H4 (cell line): ENCODE results near the gene GLE1. TPM values are rescaled to one million over a fixed set of nuclear protein-coding genes. Genes with fewer than 3 reads are reported as not detected.
"Not testable (repeated sequence)": the region's sequence is repeated elsewhere in the genome, so short reads cannot be mapped to it uniquely, and the experiment has no call there.

ENCODE experiments used
- DNase-seq: peaks from one replicate; pipeline ENCODE4 v3.0.0-alpha.2; 2015; ENCODE audit warnings: low spot score
- total RNA-seq: library from RNA; depleted of rRNA; stranded (reverse); fragments of >200 nt; shearing (Covaris generic); gene quantifications from 2 replicates; pipeline ENCODE4 v1.2.3, GENCODE V29; 2014

Gene GLE1
- total RNA-seq, 1 experiment from 2014 or later: 35.5 TPM

GRCh38 chr9:128497824-128498610 lies 6.5 kb upstream of the GLE1 start:
- no peak for DNase-seq

GRCh38 chr9:128498911-128499310 lies 5.6 kb upstream of the GLE1 start:
- DNase-seq: no peak

GRCh38 chr9:128499920-128500319 lies 4.6 kb upstream of the GLE1 start:
- DNase-seq: no peak

GRCh38 chr9:128503415-128503825 lies 1.1 kb upstream of the GLE1 start:
- DNase-seq: not testable (repeated sequence)

DNA sequence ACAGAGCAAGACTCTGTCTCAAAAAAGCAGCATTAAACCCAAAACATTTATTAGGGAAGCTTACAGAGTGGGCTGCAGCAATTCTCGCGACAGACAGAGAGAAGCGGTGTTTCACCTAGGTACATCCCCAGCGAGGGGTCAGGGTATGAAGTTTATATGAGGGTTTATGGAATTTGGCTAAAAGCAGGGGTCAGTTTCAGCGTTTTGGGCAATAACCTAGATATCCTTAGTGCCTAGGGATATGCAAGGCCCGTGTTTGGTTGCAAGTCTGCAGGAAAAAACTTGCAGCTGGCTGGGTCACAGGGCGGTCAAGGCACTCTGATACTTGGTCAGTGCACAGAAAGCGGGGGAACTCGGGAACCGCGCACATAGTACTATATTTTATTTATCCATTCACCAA lies 649 bp upstream of the GLE1 start:
- DNase-seq: no peak

- no peak for DNase-seq
These were observed 871 bp downstream of the GLE1 start for GRCh38 chr9:128505414-128505765.

GRCh38 chr9:128505906-128506305 lies 1.4 kb downstream of the GLE1 start:
- DNase-seq: not testable (repeated sequence)

DNA sequence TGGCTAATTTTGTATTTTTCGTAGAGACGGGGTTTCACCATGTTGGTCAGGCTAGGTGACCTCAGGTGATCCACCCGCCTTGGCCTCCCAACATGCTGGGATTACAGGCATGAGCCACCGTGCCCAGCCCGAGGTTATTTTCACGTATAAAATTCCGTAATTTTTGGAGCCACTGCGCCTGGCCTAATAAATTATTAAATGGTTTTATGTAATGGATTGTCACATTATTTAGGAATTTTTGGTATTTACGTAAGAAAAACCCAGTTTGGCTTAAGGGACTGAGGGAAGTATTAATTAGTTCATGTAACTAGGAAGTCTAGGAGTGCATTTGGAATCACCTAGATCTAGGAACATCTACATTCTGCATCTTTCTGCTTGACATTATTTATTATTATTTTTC lies 8.3 kb downstream of the GLE1 start:
- DNase-seq: no peak

- DNase-seq: no peak
These were observed 17.4 kb downstream of the GLE1 start for GRCh38 chr9:128521956-128522355.

DNA sequence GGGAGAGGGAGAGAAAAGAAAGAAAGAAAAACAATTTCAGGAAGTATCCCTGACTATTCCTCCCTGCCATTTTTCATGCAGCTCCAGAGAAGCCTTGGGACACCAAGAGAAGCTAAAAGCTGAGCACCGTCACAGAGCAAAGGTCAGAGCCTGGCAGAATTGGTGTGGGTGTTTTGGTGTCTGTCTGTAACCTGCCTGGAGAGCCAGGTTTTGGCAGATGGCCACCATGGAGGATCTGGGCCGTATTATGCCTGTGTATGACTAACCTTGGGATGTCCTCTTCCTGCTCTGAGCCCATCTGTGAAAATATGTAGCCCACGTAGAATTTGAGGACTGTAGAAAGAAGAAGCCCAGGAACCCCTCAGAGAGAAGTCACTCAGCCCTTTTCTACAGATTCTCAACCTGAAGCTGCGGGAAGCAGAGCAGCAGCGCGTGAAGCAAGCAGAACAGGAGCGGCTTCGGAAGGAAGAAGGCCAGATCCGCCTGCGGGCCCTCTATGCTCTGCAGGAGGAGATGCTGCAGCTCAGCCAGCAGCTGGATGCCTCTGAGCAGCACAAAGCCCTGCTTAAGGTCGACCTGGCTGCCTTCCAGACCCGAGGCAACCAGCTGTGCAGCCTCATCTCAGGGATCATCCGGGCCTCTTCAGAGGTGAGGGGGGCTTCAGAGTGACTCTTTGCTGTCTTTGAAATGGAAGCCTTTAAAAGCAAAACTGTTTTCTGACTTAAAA lies 18.8 kb downstream of the GLE1 start:
- no peak for DNase-seq

DNA sequence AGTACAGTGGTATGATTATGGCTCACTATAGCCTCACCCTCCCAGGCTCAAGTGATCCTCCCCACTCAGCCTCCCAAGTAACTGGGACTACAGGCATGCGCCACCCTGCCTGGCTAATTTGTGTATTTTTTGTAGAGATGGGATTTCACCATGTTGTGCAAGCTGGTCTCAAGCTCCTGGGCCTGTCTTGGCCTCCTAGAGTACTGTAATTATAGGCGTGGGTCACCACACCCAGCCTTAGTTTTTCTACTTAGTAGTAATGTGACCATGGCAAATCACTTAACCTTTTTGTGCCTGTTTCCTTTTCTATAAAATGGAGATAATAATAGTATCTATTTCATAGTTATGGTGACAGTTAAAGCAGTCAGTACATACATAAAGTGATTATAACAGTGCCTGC lies 22.2 kb downstream of the GLE1 start:
- DNase-seq: no peak

GRCh38 chr9:128528445-128529160 lies 24.1 kb downstream of the GLE1 start:
- no peak for DNase-seq

- DNase-seq: no peak
These were observed 24.7 kb downstream of the GLE1 start for GRCh38 chr9:128529191-128529590.

DNA sequence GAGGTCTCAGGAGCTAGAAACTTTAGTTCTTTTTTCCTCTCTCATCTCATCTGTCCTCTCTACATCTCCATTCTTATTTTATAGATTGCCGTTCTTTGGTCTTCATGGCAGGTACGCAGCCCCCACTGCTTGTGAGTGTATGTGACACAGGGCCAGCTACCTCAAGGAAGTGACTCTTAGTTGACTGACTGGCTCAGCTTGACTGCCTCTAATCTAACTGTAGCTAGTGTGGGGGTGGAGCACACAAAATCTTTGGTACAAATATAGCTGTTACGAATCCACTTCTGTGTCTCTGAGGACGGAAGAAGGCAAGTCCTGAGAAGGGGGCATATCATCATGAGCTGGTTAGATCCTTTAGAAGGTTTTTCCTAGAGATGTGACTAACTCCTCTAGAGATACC lies 28.1 kb downstream of the GLE1 start:
- no peak for DNase-seq

DNA sequence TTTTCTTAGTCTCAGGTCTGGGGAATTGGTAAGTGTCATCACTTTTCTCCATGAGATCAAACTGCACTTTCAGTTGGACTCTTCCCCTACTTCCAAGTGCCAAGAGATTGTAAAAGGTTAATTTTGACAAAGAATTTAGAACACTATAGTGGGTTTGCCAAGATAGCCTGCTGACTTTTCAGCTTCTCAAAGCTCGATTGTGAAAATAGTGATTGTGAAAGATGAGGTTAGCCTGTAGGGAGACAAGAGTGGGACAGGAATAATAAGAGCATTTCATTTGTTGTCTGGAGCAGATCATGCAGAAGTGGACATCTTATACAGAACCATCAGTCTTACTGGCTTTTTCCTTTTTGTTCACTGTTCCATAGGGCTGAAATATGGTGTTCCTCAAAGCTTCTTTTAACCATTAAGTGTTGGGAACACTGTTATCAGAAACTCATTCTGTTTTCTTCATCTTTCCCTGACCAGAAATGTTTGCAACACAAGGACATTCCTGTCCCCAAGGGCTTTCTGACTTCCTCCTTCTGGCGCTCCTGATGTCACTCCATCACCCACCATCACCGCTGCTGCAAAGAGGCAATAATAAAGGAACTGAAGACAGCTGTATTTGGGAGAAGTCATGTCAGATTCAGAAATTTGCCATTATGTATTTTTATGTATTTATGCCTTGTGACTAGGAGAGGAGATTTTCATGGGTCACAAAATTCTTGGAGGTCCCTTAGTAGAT lies 36.3 kb downstream of the GLE1 start:
- no peak for DNase-seq

GRCh38 chr9:128546504-128546903 lies 42.0 kb downstream of the GLE1 start:
- no peak for DNase-seq

DNA sequence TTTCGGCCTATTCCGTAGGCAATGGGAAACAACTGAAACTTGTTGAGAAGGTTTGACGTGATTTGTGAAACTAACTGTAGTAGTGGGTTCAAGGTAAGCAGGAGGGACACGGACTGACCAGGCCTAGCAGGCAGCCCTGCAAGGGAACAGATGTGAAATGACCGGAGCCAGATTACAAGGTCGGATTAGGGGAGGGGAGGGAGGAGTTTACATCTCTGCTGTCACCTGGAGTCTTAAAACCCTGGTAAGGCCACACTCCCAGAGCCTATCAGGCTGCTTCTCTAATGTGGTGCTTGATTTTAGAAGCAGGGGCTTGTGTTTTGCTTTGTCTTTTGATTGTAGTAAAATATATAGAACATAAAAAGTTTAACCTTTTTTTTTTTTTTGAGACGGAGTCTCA lies 44.4 kb downstream of the GLE1 start:
- no peak for DNase-seq

DNA sequence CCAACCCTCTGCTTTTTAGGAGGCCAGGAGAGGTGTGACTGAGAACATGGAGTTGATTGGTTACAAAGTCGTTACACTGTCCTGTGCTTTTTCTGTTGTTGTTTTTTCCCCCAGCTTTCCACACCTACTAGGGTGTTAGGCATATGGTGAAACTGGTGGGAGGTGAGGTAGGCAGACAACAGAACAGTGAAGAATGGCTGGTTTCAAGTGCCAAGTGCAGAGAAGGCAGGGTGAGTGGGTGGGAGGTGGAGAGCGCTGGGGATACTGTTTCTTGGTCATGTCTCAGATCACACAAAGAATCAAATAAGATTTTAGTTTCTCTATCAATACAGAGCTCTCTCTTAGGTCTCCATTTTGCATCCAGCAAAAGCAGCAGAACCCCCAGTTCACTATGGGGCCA lies 45.7 kb downstream of the GLE1 start:
- no peak for DNase-seq

DNA sequence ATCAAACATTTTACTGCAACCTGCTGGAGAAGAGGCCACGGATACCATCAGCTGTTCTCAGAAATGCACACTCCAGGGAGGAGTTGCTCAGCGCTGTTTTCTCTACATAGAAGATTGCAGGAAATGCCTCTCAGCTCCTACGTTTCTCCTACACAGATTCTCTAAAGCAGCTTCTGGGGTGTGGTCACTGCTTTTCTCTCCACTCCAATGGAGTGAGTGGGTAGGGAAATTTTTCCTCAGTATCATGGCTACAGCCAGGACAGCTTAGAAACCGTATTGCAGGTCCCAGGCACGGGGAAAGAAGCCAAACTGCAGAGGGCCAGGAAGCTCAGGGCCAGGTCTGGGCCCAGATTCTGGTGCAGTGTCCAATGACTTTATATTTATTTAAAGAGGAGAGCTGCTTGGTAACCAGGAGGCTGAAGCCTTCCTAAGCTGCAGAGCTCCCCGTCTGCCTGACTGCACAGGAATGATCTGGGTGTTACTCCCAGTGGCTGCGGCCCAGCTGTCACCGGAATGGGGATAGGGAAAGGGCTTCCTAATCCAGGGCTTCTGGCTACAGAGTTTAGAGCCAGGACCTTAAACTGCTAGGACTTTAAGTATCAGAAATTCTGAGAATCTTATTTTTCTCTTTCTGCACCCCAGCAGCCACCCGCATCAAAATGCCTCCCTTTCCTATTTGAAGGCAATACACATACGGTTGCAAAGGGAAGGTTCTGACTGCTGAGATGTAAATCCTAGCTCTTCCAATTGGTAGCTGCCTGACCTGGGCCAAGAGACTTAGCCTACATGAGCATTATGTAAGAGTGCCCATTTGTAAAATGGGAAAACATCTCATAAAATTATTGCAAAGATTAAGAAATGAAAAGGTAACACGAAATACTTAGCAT lies 46.5 kb downstream of the GLE1 start:
- no peak for DNase-seq

DNA sequence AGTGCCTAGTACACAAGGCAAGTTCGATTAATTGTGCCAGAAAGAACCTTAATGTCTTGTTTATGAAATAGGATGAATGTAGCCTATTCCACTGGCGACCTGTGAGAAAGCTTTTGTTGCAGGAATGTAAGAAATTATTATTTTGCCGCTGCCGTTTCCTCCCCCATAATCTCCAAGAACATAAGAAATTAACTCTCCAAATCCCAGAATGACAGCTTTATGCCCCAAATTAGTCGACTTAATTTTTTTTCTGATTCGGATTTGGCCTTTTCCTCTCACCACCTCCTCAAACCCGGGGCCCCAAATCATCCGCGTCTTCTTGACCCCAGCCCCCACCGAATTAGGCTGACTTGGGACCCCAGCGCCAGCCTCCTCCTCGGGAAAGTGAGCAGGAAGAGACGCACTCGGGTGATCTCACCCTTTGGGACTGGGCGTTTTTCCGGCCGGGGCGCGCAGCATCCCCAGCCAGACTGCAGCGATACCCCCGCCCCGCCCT lies 47.2 kb downstream of the GLE1 start:
- no peak for DNase-seq
